DND-41 (cell line): ENCODE measurements around the gene DEPDC7.

Experiments used
- ATAC-seq: fragments of 200-7000 bp; cut with Tn5 transposase; 3 replicates; pipeline ENCODE4 v1.9.1; 2021; ENCODE audit warnings: low read depth; ENCODE audit not compliant: insufficient read depth
- DNase-seq: peaks from one replicate; pipeline ENCODE4 v3.0.0-alpha.2; 2020
- H2AFZ ChIP-seq: 2 replicates; pipeline ENCODE4 v1.6.0; 2012; ENCODE audit warnings: low read depth, low read length
- H3K27ac ChIP-seq: 2 replicates; pipeline ENCODE4 v1.5.1; 2012; ENCODE audit warnings: low read length, inconsistent platforms
- H3K27me3 ChIP-seq: fragments of 200-600 bp; sonication (generic); 2 replicates; pipeline ENCODE4 v1.6.0; 2012; ENCODE audit warnings: low read length, mild to moderate bottlenecking, inconsistent platforms; ENCODE audit not compliant: insufficient read depth, poor library complexity
- H3K36me3 ChIP-seq: 2 replicates; pipeline ENCODE4 v1.5.1; 2012; ENCODE audit warnings: low read length, inconsistent platforms; ENCODE audit not compliant: insufficient read depth
- H3K4me1 ChIP-seq: 2 replicates; pipeline ENCODE4 v1.5.1; 2012; ENCODE audit warnings: mild to moderate bottlenecking, low read length; ENCODE audit not compliant: insufficient read depth
- H3K4me2 ChIP-seq: 2 replicates; pipeline ENCODE4 v1.6.0; 2012; ENCODE audit warnings: mild to moderate bottlenecking, moderate library complexity, low read length, inconsistent platforms; ENCODE audit not compliant: insufficient read depth
- H3K4me3 ChIP-seq, 2 experiments: fragments of 200-600 bp in 1 of 2; shearing (Covaris generic) in 1 of 2; 2 replicates each; pipeline ENCODE4 v1.5.1; 2012 to 2016; ENCODE audit warnings: inconsistent platforms in 2 of 2, low read length in 2 of 2, mild to moderate bottlenecking in 2 of 2, low read depth in 1 of 2, moderate library complexity in 1 of 2
- H3K79me2 ChIP-seq: 2 replicates; pipeline ENCODE4 v1.6.0; 2012; ENCODE audit warnings: low read length, inconsistent platforms; ENCODE audit not compliant: insufficient read depth
- H3K9ac ChIP-seq: 2 replicates; pipeline ENCODE4 v1.6.0; 2012; ENCODE audit warnings: low read depth, mild to moderate bottlenecking, inconsistent platforms, low read length, moderate library complexity
- H3K9me3 ChIP-seq: 2 replicates; pipeline ENCODE4 v1.5.1; 2012; ENCODE audit warnings: low read length, moderate library complexity, mild to moderate bottlenecking, inconsistent platforms; ENCODE audit not compliant: insufficient read depth, severe bottlenecking
- H4K20me1 ChIP-seq: 2 replicates; pipeline ENCODE4 v1.6.0; 2012; ENCODE audit warnings: low read length; ENCODE audit not compliant: insufficient read depth
- CTCF ChIP-seq: IDR thresholded peaks from 2 replicates; pipeline ENCODE4 v1.5.1; 2012; ENCODE audit warnings: borderline replicate concordance, low read length, moderate library complexity, mild to moderate bottlenecking; ENCODE audit not compliant: poor library complexity, severe bottlenecking; ENCODE audit errors: extremely low read depth
- EZH2 ChIP-seq: IDR thresholded peaks from 3 replicates; pipeline ENCODE4 v1.6.1; 2012; ENCODE audit warnings: borderline replicate concordance, low read depth, mild to moderate bottlenecking, moderate library complexity, low read length, inconsistent platforms; ENCODE audit not compliant: severe bottlenecking

Gene DEPDC7

DNA sequence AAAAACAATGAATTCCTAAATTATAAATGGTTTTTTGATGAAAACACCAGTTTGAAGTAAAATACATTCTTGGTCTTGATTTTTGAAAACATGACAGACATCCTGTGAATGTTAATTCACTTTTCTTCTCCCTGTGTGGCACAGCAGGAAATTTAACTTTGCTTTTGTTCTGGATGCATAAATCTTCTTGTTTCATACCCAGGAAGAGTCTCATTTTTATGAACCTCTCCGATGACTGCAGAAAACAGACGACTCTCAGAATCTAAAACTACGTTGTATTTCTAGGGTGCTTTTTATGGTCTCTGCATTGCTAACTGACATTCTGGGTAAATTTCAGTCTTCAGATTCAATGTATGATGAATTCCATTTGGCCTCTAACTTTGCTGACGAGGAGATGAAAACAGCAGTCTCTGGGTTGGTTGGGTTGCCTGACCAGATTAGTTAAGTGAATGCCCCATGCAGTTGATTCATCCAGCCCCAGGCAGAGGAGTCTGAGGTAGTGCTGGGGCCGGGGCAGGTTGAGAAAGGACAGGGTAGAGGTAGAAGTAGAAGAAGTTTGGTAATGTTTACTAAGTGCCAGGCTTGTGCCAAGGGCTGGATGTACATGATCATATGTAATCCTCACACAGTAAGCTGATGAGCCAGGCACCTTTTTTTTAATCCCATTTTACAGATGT lies 43.8 kb downstream of the DEPDC7 start:
- Histone ChIP-seq H3K27me3 (no peaks in the 10 kb centered on the region), H3K4me1 (no peaks in the 10 kb centered on the region), H3K4me3 (no peak overlapping the region), H3K27ac (no peak overlapping the region), H4K20me1 (no peaks in the 10 kb centered on the region), H3K79me2 (no peaks in the 10 kb centered on the region), H3K9me3 (no peaks in the 10 kb centered on the region), H3K36me3 (peaks cover 73% of the 10 kb centered on the region), H3K4me2 (no peak overlapping the region), H2AFZ (no peak overlapping the region), H3K9ac (no peak overlapping the region)
- no peak for TF ChIP-seq CTCF
- no peak for TF ChIP-seq EZH2
- no peak for ATAC-seq
- no peak for DNase-seq

- no peak overlapping the region for H3K4me2 ChIP-seq
- H3K27ac ChIP-seq, result no peak overlapping the region
- H2AFZ ChIP-seq, result no peak overlapping the region
- no peak for TF ChIP-seq CTCF
- TF ChIP-seq EZH2, result no peak
- H3K4me1 ChIP-seq, result no peaks in the 10 kb centered on the region
- DNase-seq (no peak), ATAC-seq (no peak)
- no peak overlapping the region for H3K4me3 ChIP-seq
- no peaks in the 10 kb centered on the region for H4K20me1 ChIP-seq
- H3K27me3 ChIP-seq, result no peaks in the 10 kb centered on the region
- no peaks in the 10 kb centered on the region for H3K79me2 ChIP-seq
- H3K9ac ChIP-seq, result no peak overlapping the region
- no peaks in the 10 kb centered on the region for H3K9me3 ChIP-seq
- H3K36me3 ChIP-seq, result peaks cover 74% of the 10 kb centered on the region
Measured at GRCh38 chr11:33060271-33060670, 44.6 kb downstream of the DEPDC7 start.

GRCh38 chr11:33062137-33062536 lies 46.5 kb downstream of the DEPDC7 start:
- H3K9ac ChIP-seq, result no peak overlapping the region
- ATAC-seq (no peak), DNase-seq (no peak)
- TF ChIP-seq EZH2 (no peak), CTCF (no peak)
- H3K79me2 ChIP-seq, result no peaks in the 10 kb centered on the region
- no peak overlapping the region for H3K27ac ChIP-seq
- H3K27me3 ChIP-seq, result no peaks in the 10 kb centered on the region
- no peaks in the 10 kb centered on the region for H4K20me1 ChIP-seq
- H3K36me3 ChIP-seq, result peaks cover 85% of the 10 kb centered on the region
- H2AFZ ChIP-seq, result no peak overlapping the region
- no peaks in the 10 kb centered on the region for H3K9me3 ChIP-seq
- H3K4me2 ChIP-seq, result no peak overlapping the region
- H3K4me1 ChIP-seq, result no peaks in the 10 kb centered on the region
- H3K4me3 ChIP-seq, result no peak overlapping the region
